Neural cell (in vitro differentiated cells): Measurements from ENCODE around the gene ANKRD2. TPM values are rescaled to one million over a fixed set of nuclear protein-coding genes. Genes with fewer than 3 reads are reported as not detected.

Experiments
- H2AFZ ChIP-seq: fragments of 200-600, 300-800 bp; sonication (generic), shearing (Covaris generic); 2 replicates; pipeline ENCODE4 v1.6.0; 2014; ENCODE audit warnings: low read depth, mild to moderate bottlenecking, antibody characterized with exemption, low read length, moderate library complexity
- H3F3A ChIP-seq: fragments of 200-600 bp; shearing (Covaris generic); 2 replicates; pipeline ENCODE4 v1.6.1; 2016; ENCODE audit warnings: mild to moderate bottlenecking, moderate library complexity, mixed read lengths, antibody characterized with exemption, low read length; ENCODE audit not compliant: insufficient read depth, poor library complexity, severe bottlenecking
- H3K27ac ChIP-seq: fragments of 200-600, 300-800 bp; sonication (generic), shearing (Covaris generic); 2 replicates; pipeline ENCODE4 v1.5.1; 2014; ENCODE audit warnings: mild to moderate bottlenecking, low read length, moderate library complexity
- H3K27me3 ChIP-seq: fragments of 300-800, 200-600 bp; sonication (generic), shearing (Covaris generic); 2 replicates; pipeline ENCODE4 v1.6.0; 2014; ENCODE audit warnings: mild to moderate bottlenecking, low read depth, low read length, moderate library complexity; ENCODE audit not compliant: insufficient read depth
- H3K36me3 ChIP-seq: fragments of 300-800, 200-600 bp; sonication (generic), shearing (Covaris generic); 2 replicates; pipeline ENCODE4 v1.5.1; 2014; ENCODE audit warnings: mild to moderate bottlenecking, antibody characterized with exemption, low read length, moderate library complexity; ENCODE audit not compliant: insufficient read depth
- H3K4me2 ChIP-seq: fragments of 300-800, 200-600 bp; sonication (generic), shearing (Covaris generic); 2 replicates; pipeline ENCODE4 v1.6.0; 2014; ENCODE audit warnings: mild to moderate bottlenecking, low read length
- H3K4me3 ChIP-seq: fragments of 300-800, 200-600 bp; sonication (generic), shearing (Covaris generic); 2 replicates; pipeline ENCODE4 v1.5.1; 2014; ENCODE audit warnings: mild to moderate bottlenecking, low read length, moderate library complexity
- H3K79me2 ChIP-seq: fragments of 200-600 bp; shearing (Covaris generic); replicated peaks from 2 replicates; pipeline ENCODE4 v1.6.0; 2014; ENCODE audit warnings: mild to moderate bottlenecking, low read length, moderate library complexity; ENCODE audit not compliant: insufficient read depth
- H3K9ac ChIP-seq: fragments of 300-800, 200-600 bp; sonication (generic), shearing (Covaris generic); 2 replicates; pipeline ENCODE4 v1.6.1; 2016; ENCODE audit warnings: mild to moderate bottlenecking, low read length, mixed read lengths
- H3K9me2 ChIP-seq: fragments of 200-600 bp; shearing (Covaris generic); 2 replicates; pipeline ENCODE4 v1.6.1; 2016; ENCODE audit warnings: mild to moderate bottlenecking, low read length, mixed read lengths; ENCODE audit not compliant: insufficient read depth
- H3K9me3 ChIP-seq: fragments of 200-600, 300-800 bp; sonication (generic), shearing (Covaris generic); 2 replicates; pipeline ENCODE4 v1.6.1; 2016; ENCODE audit warnings: mild to moderate bottlenecking, mixed run types, low read length, moderate library complexity, mixed read lengths
- H4K20me1 ChIP-seq: fragments of 200-600 bp; shearing (Covaris generic); 2 replicates; pipeline ENCODE4 v1.6.1; 2016; ENCODE audit warnings: mild to moderate bottlenecking, mixed run types; ENCODE audit not compliant: insufficient read depth
- CTCF ChIP-seq: fragments of 450-650 bp; IDR thresholded peaks from 2 replicates; pipeline ENCODE4 v1.5.1; 2014; ENCODE audit warnings: antibody characterized with exemption, mild to moderate bottlenecking, moderate library complexity; ENCODE audit not compliant: poor library complexity, severe bottlenecking
- EP300 ChIP-seq: fragments of 450-650 bp; conservative IDR thresholded peaks from 2 replicates; pipeline ENCODE4 v1.6.1; 2014; ENCODE audit warnings: antibody characterized with exemption, mild to moderate bottlenecking, moderate library complexity; ENCODE audit not compliant: poor library complexity, severe bottlenecking
- EZH2 ChIP-seq: fragments of 200-600, 300-800 bp; shearing (Covaris generic), sonication (generic); IDR thresholded peaks from 2 replicates; pipeline ENCODE4 v1.6.1; 2014; ENCODE audit warnings: antibody characterized with exemption, low read length, borderline replicate concordance, mild to moderate bottlenecking; ENCODE audit not compliant: insufficient read depth, poor library complexity, severe bottlenecking
- MXI1 ChIP-seq: fragments of 450-650 bp; conservative IDR thresholded peaks from 2 replicates; pipeline ENCODE4 v1.6.1; 2014; ENCODE audit warnings: antibody characterized with exemption, mild to moderate bottlenecking; ENCODE audit not compliant: poor library complexity, severe bottlenecking
- POLR2AphosphoS5 ChIP-seq: IDR thresholded peaks from 2 replicates; pipeline ENCODE4 v1.6.1; 2012
- RAD21 ChIP-seq: fragments of 450-650 bp; conservative IDR thresholded peaks from 2 replicates; pipeline ENCODE4 v1.6.1; 2014; ENCODE audit warnings: antibody characterized with exemption, mild to moderate bottlenecking, moderate library complexity
- SMC3 ChIP-seq: fragments of 450-650 bp; conservative IDR thresholded peaks from 2 replicates; pipeline ENCODE4 v1.6.1; 2014; ENCODE audit warnings: antibody characterized with exemption, mild to moderate bottlenecking, moderate library complexity; ENCODE audit not compliant: poor library complexity
- TAF1 ChIP-seq: IDR thresholded peaks from 2 replicates; pipeline ENCODE4 v1.6.1; 2012; ENCODE audit warnings: low read depth
- polyA plus RNA-seq: library from polyadenylated mRNA; depleted of rRNA; stranded (reverse); fragments of >200 nt; gene quantifications from 2 replicates; pipeline ENCODE4 v1.2.3, GENCODE V29; 2014
- TF ChIP-seq, protein P1 (sequence below): IDR thresholded peaks from 2 replicates; pipeline ENCODE4 v1.6.1; 2012; ENCODE audit warnings: borderline replicate concordance

ANKRD2 gene
- polyA plus RNA-seq, 1 donor from 2014 or later, result not detected

GRCh38 chr10:97573672-97574071 lies 1.1 kb downstream of the ANKRD2 start:
- Histone ChIP-seq H4K20me1 (no peaks in the 10 kb centered on the region), H3K9me2 (no peaks in the 10 kb centered on the region), H3K9ac (no peak overlapping the region), H3K36me3 (no peaks in the 10 kb centered on the region), H3K9me3 (no peaks in the 10 kb centered on the region), H3K79me2 (no peaks in the 10 kb centered on the region), H3F3A (no peaks in the 10 kb centered on the region), H3K27ac (no peak overlapping the region), H2AFZ (no peak overlapping the region), H3K4me2 (no peak overlapping the region), H3K4me3 (no peak overlapping the region), H3K27me3 (no peaks in the 10 kb centered on the region)
- TF ChIP-seq RAD21 (no peak), SMC3 (no peak), TAF1 (no peak), EP300 (no peak), POLR2AphosphoS5 (no peak), MXI1 (no peak), CTCF (no peak), EZH2 (no peak)
- TF ChIP-seq, protein P1, sequence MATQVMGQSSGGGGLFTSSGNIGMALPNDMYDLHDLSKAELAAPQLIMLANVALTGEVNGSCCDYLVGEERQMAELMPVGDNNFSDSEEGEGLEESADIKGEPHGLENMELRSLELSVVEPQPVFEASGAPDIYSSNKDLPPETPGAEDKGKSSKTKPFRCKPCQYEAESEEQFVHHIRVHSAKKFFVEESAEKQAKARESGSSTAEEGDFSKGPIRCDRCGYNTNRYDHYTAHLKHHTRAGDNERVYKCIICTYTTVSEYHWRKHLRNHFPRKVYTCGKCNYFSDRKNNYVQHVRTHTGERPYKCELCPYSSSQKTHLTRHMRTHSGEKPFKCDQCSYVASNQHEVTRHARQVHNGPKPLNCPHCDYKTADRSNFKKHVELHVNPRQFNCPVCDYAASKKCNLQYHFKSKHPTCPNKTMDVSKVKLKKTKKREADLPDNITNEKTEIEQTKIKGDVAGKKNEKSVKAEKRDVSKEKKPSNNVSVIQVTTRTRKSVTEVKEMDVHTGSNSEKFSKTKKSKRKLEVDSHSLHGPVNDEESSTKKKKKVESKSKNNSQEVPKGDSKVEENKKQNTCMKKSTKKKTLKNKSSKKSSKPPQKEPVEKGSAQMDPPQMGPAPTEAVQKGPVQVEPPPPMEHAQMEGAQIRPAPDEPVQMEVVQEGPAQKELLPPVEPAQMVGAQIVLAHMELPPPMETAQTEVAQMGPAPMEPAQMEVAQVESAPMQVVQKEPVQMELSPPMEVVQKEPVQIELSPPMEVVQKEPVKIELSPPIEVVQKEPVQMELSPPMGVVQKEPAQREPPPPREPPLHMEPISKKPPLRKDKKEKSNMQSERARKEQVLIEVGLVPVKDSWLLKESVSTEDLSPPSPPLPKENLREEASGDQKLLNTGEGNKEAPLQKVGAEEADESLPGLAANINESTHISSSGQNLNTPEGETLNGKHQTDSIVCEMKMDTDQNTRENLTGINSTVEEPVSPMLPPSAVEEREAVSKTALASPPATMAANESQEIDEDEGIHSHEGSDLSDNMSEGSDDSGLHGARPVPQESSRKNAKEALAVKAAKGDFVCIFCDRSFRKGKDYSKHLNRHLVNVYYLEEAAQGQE, result no peak

- no peak overlapping the region for H3K27ac ChIP-seq
- H3K9ac ChIP-seq, result no peak overlapping the region
- TF ChIP-seq MXI1 (no peak), SMC3 (no peak), TAF1 (no peak), CTCF (no peak), EZH2 (no peak), RAD21 (no peak), POLR2AphosphoS5 (no peak), EP300 (no peak)
- TF ChIP-seq, protein P1, result no peak
- H3K79me2 ChIP-seq, result no peaks in the 10 kb centered on the region
- no peaks in the 10 kb centered on the region for H4K20me1 ChIP-seq
- no peaks in the 10 kb centered on the region for H3K9me3 ChIP-seq
- H3K4me2 ChIP-seq, result no peak overlapping the region
- H3K9me2 ChIP-seq, result no peaks in the 10 kb centered on the region
- H2AFZ ChIP-seq, result no peak overlapping the region
- no peaks in the 10 kb centered on the region for H3F3A ChIP-seq
- no peaks in the 10 kb centered on the region for H3K36me3 ChIP-seq
- H3K4me3 ChIP-seq, result no peak overlapping the region
- H3K27me3 ChIP-seq, result no peaks in the 10 kb centered on the region
Observed at GRCh38 chr10:97574374-97575126, 2.0 kb downstream of the ANKRD2 start.
